MM.1S (cell line): ENCODE data around the gene SIX4.

Source experiments
- DNase-seq: peaks from one replicate; pipeline ENCODE4 v3.0.0-alpha.2; 2015
- H2AFZ ChIP-seq: fragments of 300-600 bp; sonication (generic); 2 replicates; pipeline ENCODE4 v1.6.0; 2016; ENCODE audit warnings: antibody characterized with exemption, low read length
- H3F3A ChIP-seq: fragments of 300-600 bp; sonication (generic); 2 replicates; pipeline ENCODE4 v1.6.1; 2016; ENCODE audit warnings: mild to moderate bottlenecking, antibody characterized with exemption, low read length, moderate library complexity, mixed read lengths; ENCODE audit not compliant: insufficient read depth
- H3K27ac ChIP-seq: fragments of 300-600 bp; sonication (generic); 2 replicates; pipeline ENCODE4 v1.5.1; 2016; ENCODE audit warnings: mild to moderate bottlenecking, low read length
- H3K27me3 ChIP-seq: fragments of 300-600 bp; sonication (generic); replicated peaks from 2 replicates; pipeline ENCODE4 v1.6.0; 2016; ENCODE audit warnings: low read length; ENCODE audit not compliant: insufficient read depth
- H3K36me3 ChIP-seq: fragments of 300-600 bp; sonication (generic); replicated peaks from 2 replicates; pipeline ENCODE4 v1.6.1; 2016; ENCODE audit warnings: mild to moderate bottlenecking, low read length, mixed read lengths; ENCODE audit not compliant: insufficient read depth
- H3K4me1 ChIP-seq: fragments of 300-600 bp; sonication (generic); 2 replicates; pipeline ENCODE4 v1.6.1; 2016; ENCODE audit warnings: low read length, mixed read lengths
- H3K4me2 ChIP-seq: fragments of 300-600 bp; sonication (generic); 2 replicates; pipeline ENCODE4 v1.6.0; 2016; ENCODE audit warnings: low read depth, low read length
- H3K4me3 ChIP-seq: fragments of 300-600 bp; sonication (generic); 2 replicates; pipeline ENCODE4 v1.5.1; 2016; ENCODE audit warnings: low read length, mixed read lengths
- H3K79me2 ChIP-seq: fragments of 300-600 bp; sonication (generic); 2 replicates; pipeline ENCODE4 v1.6.1; 2016; ENCODE audit warnings: mixed run types, low read length, mixed read lengths
- H3K9ac ChIP-seq: fragments of 300-600 bp; sonication (generic); 2 replicates; pipeline ENCODE4 v1.6.1; 2016; ENCODE audit warnings: low read length, mixed read lengths
- H3K9me2 ChIP-seq: fragments of 300-600 bp; sonication (generic); replicated peaks from 2 replicates; pipeline ENCODE4 v1.6.1; 2016; ENCODE audit warnings: mild to moderate bottlenecking, low read length, mixed read lengths; ENCODE audit not compliant: insufficient read depth
- H3K9me3 ChIP-seq: fragments of 300-600 bp; sonication (generic); replicated peaks from 2 replicates; pipeline ENCODE4 v1.6.1; 2016; ENCODE audit warnings: mild to moderate bottlenecking, low read length, mixed read lengths; ENCODE audit not compliant: insufficient read depth
- H4K20me1 ChIP-seq: fragments of 300-600 bp; sonication (generic); 2 replicates; pipeline ENCODE4 v1.6.1; 2016; ENCODE audit warnings: mild to moderate bottlenecking, low read length, moderate library complexity, mixed read lengths; ENCODE audit not compliant: insufficient read depth
- CTCF ChIP-seq: fragments of 300-600 bp; sonication (generic); IDR thresholded peaks from 2 replicates; pipeline ENCODE4 v1.5.1; 2016; ENCODE audit warnings: antibody characterized with exemption, low read length, mixed read lengths
- EZH2 ChIP-seq: fragments of 300-600 bp; sonication (generic); optimal IDR thresholded peaks from 2 replicates; pipeline ENCODE3; 2017; ENCODE audit warnings: low read depth, mild to moderate bottlenecking, antibody characterized with exemption, low read length, mixed read lengths
- EZH2phosphoT487 ChIP-seq: fragments of 300-600 bp; sonication (generic); IDR thresholded peaks from 2 replicates; pipeline ENCODE4 v1.6.1; 2018; ENCODE audit warnings: antibody characterized with exemption, low read length

The SIX4 gene

GRCh38 chr14:60700598-60700997 lies 23.6 kb downstream of the SIX4 start:
- H3K36me3 ChIP-seq: no peaks in the 10 kb centered on the region

GRCh38 chr14:60695327-60695726 lies 28.8 kb downstream of the SIX4 start:
- Histone ChIP-seq H3K4me2 (no peak overlapping the region), H3K4me3 (no peak overlapping the region), H3K9me2 (no peaks in the 10 kb centered on the region), H4K20me1 (no peaks in the 10 kb centered on the region), H3K4me1 (no peaks in the 10 kb centered on the region), H3K27me3 (no peaks in the 10 kb centered on the region), H3K27ac (no peak overlapping the region), H3K79me2 (no peaks in the 10 kb centered on the region), H2AFZ (no peak overlapping the region), H3K36me3 (no peaks in the 10 kb centered on the region), H3F3A (no peaks in the 10 kb centered on the region), H3K9me3 (no peaks in the 10 kb centered on the region), H3K9ac (no peak overlapping the region)
- DNase-seq: no peak
- no peak for TF ChIP-seq EZH2phosphoT487
- TF ChIP-seq CTCF: no peak

More at GRCh38 chr14:60700598-60700997, 23.6 kb downstream of the SIX4 start:
- H3K9me3 ChIP-seq: no peaks in the 10 kb centered on the region
- TF ChIP-seq CTCF (no peak), EZH2phosphoT487 (no peak), EZH2 (no peak)
- no peak overlapping the region for H3K4me2 ChIP-seq
- H3K27me3 ChIP-seq: no peaks in the 10 kb centered on the region
- H3K4me3 ChIP-seq: no peak overlapping the region
- DNase-seq: no peak
- H4K20me1 ChIP-seq: no peaks in the 10 kb centered on the region
- H3K9ac ChIP-seq: no peak overlapping the region
- no peaks in the 10 kb centered on the region for H3F3A ChIP-seq
- H3K27ac ChIP-seq: no peak overlapping the region
- H3K79me2 ChIP-seq: no peaks in the 10 kb centered on the region
- H2AFZ ChIP-seq: no peak overlapping the region
- H3K9me2 ChIP-seq: no peaks in the 10 kb centered on the region
- no peaks in the 10 kb centered on the region for H3K4me1 ChIP-seq

GRCh38 chr14:60691383-60692113 lies 32.6 kb downstream of the SIX4 start:
- Histone ChIP-seq H3K9me3 (no peaks in the 10 kb centered on the region), H3F3A (no peaks in the 10 kb centered on the region), H3K4me2 (no peak overlapping the region), H2AFZ (no peak overlapping the region), H3K27ac (no peak overlapping the region), H3K9ac (no peak overlapping the region), H3K36me3 (no peaks in the 10 kb centered on the region), H3K27me3 (no peaks in the 10 kb centered on the region), H3K4me1 (no peaks in the 10 kb centered on the region), H3K79me2 (no peaks in the 10 kb centered on the region), H3K9me2 (no peaks in the 10 kb centered on the region), H4K20me1 (no peaks in the 10 kb centered on the region), H3K4me3 (no peak overlapping the region)
- no peak for DNase-seq
- TF ChIP-seq CTCF: no peak
